CD8-positive, alpha-beta memory T cell (primary cell): ENCODE results near the gene GRID2. TPM values are rescaled to one million over a fixed set of nuclear protein-coding genes. Genes with fewer than 3 reads are reported as not detected.
"Not testable (repeated sequence)": the region's sequence is repeated elsewhere in the genome, so short reads cannot be mapped to it uniquely, and the experiment has no call there.

ENCODE experiments used
- CTCF ChIA-PET: fragments of 350-600 bp; sonication (Branson Sonifier 250); formaldehyde crosslinking; loops from one replicate; lab custom pipeline; 2021; ENCODE audit warnings: antibody characterized with exemption; lab: Charles Lee
- POLR2A ChIA-PET: fragments of 350-600 bp; sonication (Branson Sonifier 250); formaldehyde crosslinking; loops from one replicate; lab custom pipeline; 2021; ENCODE audit warnings: antibody characterized with exemption; lab: Charles Lee
- DNase-seq, 5 donors: peaks; one replicate each; pipeline versions ENCODE4 v3.0.0 to v3.0.0-alpha.2; 2020 to 2022; ENCODE audit warnings: mixed read lengths in 1 of 5
- H3K27ac ChIP-seq: one replicate; pipeline ENCODE4 v1.7.0; 2013; ENCODE audit warnings: low read depth, mild to moderate bottlenecking, low read length, moderate library complexity
- H3K27me3 ChIP-seq: 2 replicates; pipeline ENCODE4 v1.7.0; 2013; ENCODE audit warnings: low read length, mild to moderate bottlenecking; ENCODE audit not compliant: insufficient read depth, poor library complexity, severe bottlenecking
- H3K36me3 ChIP-seq: 2 replicates; pipeline ENCODE4 v1.7.0; 2013; ENCODE audit warnings: mild to moderate bottlenecking, low read length, moderate library complexity; ENCODE audit not compliant: insufficient read depth
- H3K4me1 ChIP-seq: 2 replicates; pipeline ENCODE4 v1.7.0; 2013; ENCODE audit warnings: mild to moderate bottlenecking, low read length, moderate library complexity; ENCODE audit not compliant: insufficient read depth
- H3K4me3 ChIP-seq: 2 replicates; pipeline ENCODE4 v1.7.0; 2013; ENCODE audit warnings: mild to moderate bottlenecking, low read length
- H3K9me3 ChIP-seq: 2 replicates; pipeline ENCODE4 v1.7.0; 2013; ENCODE audit warnings: mild to moderate bottlenecking, low read length
- H3K27ac Mint-ChIP-seq, 8 donors: one replicate each; pipeline ENCODE4 v1.8.0; 2020 to 2021; ENCODE audit warnings: mixed read lengths in 8 of 8, mild to moderate bottlenecking in 6 of 8, inconsistent platforms in 3 of 8, moderate library complexity in 3 of 8
- H3K27me3 Mint-ChIP-seq, 2 donors: one replicate each; pipeline ENCODE4 v1.8.0; 2020 to 2021; ENCODE audit warnings: mixed read lengths in 2 of 2, mild to moderate bottlenecking in 1 of 2, moderate library complexity in 1 of 2
- H3K36me3 Mint-ChIP-seq, 3 donors: one replicate each; pipeline ENCODE4 v1.8.0; 2020 to 2021; ENCODE audit warnings: mixed read lengths in 3 of 3, inconsistent platforms in 1 of 3, mild to moderate bottlenecking in 1 of 3
- H3K4me1 Mint-ChIP-seq, 3 donors: one replicate each; pipeline ENCODE4 v1.8.0; 2020 to 2021; ENCODE audit warnings: mixed read lengths in 3 of 3, inconsistent platforms in 1 of 3, mild to moderate bottlenecking in 1 of 3
- H3K4me3 Mint-ChIP-seq, 7 donors: one replicate each; pipeline ENCODE4 v1.8.0; 2020 to 2021; ENCODE audit warnings: mixed read lengths in 7 of 7, mild to moderate bottlenecking in 6 of 7, moderate library complexity in 4 of 7, inconsistent platforms in 2 of 7
- H3K9me3 Mint-ChIP-seq, 5 donors: one replicate each; pipeline ENCODE4 v1.8.0; 2020 to 2022; ENCODE audit warnings: mixed read lengths in 5 of 5, mild to moderate bottlenecking in 3 of 5, moderate library complexity in 2 of 5, inconsistent platforms in 1 of 5
- polyA plus RNA-seq: library from polyadenylated mRNA; unstranded; fragments of 300-500 nt; fragmentation: Illumina TruSeq; gene quantifications from one replicate; pipeline ENCODE4 v1.2.3, GENCODE V29; 2021
- total RNA-seq, 2 experiments: library from RNA; stranded (reverse); gene quantifications; one replicate each; pipeline ENCODE4 v1.2.3, GENCODE V29; 2021

The GRID2 gene
- total and polyA plus RNA-seq, 3 experiments from 2014 or later = not detected

GRCh38 chr4:92403525-92403924 is 99.8 kb downstream of the GRID2 start:
- H3K27me3 Mint-ChIP-seq, H3K36me3 Mint-ChIP-seq, CTCF ChIA-PET, H3K9me3 ChIP-seq, H3K27ac Mint-ChIP-seq, H3K27me3 ChIP-seq, DNase-seq, H3K27ac ChIP-seq, H3K4me3 ChIP-seq, H3K4me1 ChIP-seq, H3K4me3 Mint-ChIP-seq, POLR2A ChIA-PET, H3K36me3 ChIP-seq, H3K4me1 Mint-ChIP-seq: not testable (repeated sequence)
- H3K9me3 Mint-ChIP-seq = peaks cover under 1 to 19% (median 5%) of the 10 kb centered on the region in 5 donors

GRCh38 chr4:92406488-92406887 is 102.7 kb downstream of the GRID2 start:
- H3K4me3 ChIP-seq = no peak overlapping the region
- no peak overlapping the region for H3K27ac ChIP-seq
- ChIA-PET POLR2A (no interaction called here), CTCF (no interaction called here)
- no peaks in the 10 kb centered on the region for H3K4me1 ChIP-seq
- Mint-ChIP-seq H3K4me3 (no peak overlapping the region), H3K36me3 (no peaks in the 10 kb centered on the region), H3K27ac (no peak overlapping the region), H3K27me3 (no peaks in the 10 kb centered on the region), H3K4me1 (no peaks in the 10 kb centered on the region), H3K9me3 (peaks cover 3 to 24% (median 7%) of the 10 kb centered on the region in 5 donors)
- H3K9me3 ChIP-seq = no peaks in the 10 kb centered on the region
- H3K27me3 ChIP-seq = no peaks in the 10 kb centered on the region
- DNase-seq = no peak
- no peaks in the 10 kb centered on the region for H3K36me3 ChIP-seq

DNA sequence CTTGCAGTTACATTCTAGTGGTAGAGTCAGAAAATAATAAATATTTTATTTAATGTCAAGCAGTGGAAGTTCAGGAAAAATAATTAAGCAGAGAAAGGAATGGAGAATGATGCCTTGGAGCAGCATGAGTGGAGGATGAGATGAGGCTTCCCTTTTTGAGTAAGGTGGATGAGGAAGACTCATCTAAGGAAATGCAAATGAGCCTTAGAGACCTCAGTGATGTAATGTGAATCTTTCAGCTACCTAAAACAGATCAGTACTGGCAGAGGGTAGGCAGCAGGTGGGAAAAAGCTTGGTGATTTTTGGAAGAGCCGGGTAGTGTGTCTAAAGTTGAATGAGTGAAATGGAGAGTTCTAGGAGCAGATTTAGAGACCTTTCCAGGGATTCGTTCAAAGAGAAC is 118.2 kb downstream of the GRID2 start:
- ChIA-PET CTCF (no interaction called here), POLR2A (no interaction called here)
- Histone ChIP-seq H3K36me3 (no peaks in the 10 kb centered on the region), H3K4me1 (no peaks in the 10 kb centered on the region), H3K27ac (no peak overlapping the region), H3K9me3 (no peaks in the 10 kb centered on the region), H3K27me3 (no peaks in the 10 kb centered on the region), H3K4me3 (no peak overlapping the region)
- no peak overlapping the region for H3K27ac Mint-ChIP-seq
- no peak overlapping the region for H3K4me3 Mint-ChIP-seq
- H3K36me3 Mint-ChIP-seq = no peaks in the 10 kb centered on the region
- no peaks in the 10 kb centered on the region for H3K4me1 Mint-ChIP-seq
- peaks cover 0 to 20% (median 4%) of the 10 kb centered on the region in 5 donors for H3K9me3 Mint-ChIP-seq
- H3K27me3 Mint-ChIP-seq = no peaks in the 10 kb centered on the region
- DNase-seq = no peak

DNA sequence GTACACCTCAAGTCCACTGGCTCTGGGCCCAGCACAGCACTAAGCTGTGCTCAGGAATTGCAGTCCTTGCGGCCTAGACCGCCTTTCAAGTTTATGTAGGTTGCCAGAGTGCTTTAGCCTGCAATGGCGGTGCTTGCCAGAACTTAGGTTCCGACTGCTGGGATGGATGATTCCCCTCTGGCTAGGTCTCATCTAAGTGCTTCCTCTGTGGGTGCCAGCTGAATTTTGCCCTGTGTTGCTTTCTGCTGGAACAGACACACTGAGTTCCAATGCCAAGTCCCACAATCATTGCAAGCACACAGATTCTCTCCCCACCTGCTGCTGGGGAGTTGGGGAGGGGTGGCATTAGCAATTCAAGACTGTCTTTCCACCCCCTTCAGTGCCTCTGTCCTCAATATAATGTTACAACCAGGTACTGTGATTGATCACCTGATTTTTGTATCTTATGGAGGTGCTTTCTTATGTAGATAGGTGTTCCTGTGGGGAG is 129.5 kb downstream of the GRID2 start:
- Mint-ChIP-seq H3K36me3 (no peaks in the 10 kb centered on the region), H3K4me1 (no peaks in the 10 kb centered on the region), H3K27me3 (no peaks in the 10 kb centered on the region), H3K9me3 (peaks cover 2 to 23% (median 5%) of the 10 kb centered on the region in 5 donors), H3K4me3 (no peak overlapping the region), H3K27ac (no peak overlapping the region)
- Histone ChIP-seq H3K4me3 (no peak overlapping the region), H3K36me3 (no peaks in the 10 kb centered on the region), H3K4me1 (no peaks in the 10 kb centered on the region), H3K27ac (no peak overlapping the region), H3K27me3 (no peaks in the 10 kb centered on the region), H3K9me3 (no peaks in the 10 kb centered on the region)
- no peak for DNase-seq
- CTCF ChIA-PET = interaction anchor here (0.7 kb wide), 1 partner anchor 13 kb away, joined by 3 read pairs; no protein-coding TSS in a partner anchor
- POLR2A ChIA-PET = no interaction called here

DNA sequence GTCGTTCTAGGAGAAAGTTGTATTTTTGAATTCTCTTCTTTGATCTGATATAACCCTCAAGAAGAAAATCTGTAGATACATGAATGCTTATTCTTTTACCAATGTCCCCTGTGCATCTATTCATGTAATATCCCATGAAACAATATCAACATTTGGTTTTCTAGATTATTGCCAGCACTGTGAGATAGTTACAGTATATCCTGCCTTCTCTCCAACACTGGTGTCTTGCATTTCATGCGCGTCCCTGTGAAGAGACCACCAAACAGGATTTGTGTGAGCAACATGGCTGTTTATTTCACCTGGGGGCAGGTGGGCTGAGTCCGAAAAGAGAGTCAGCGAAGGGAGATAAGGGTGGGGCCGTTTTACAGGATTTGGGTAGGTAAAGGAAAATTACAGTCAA is 135.0 kb downstream of the GRID2 start:
- H3K27ac Mint-ChIP-seq = peak overlapping the region in 1 of 8 donors; percentile 1
- H3K4me1 ChIP-seq, CTCF ChIA-PET, H3K36me3 Mint-ChIP-seq, H3K27me3 Mint-ChIP-seq, H3K27me3 ChIP-seq, H3K4me1 Mint-ChIP-seq, H3K9me3 ChIP-seq, H3K4me3 Mint-ChIP-seq, POLR2A ChIA-PET, DNase-seq, H3K36me3 ChIP-seq, H3K27ac ChIP-seq, H3K4me3 ChIP-seq: not testable (repeated sequence)
- peaks cover 0 to 14% (median 12%) of the 10 kb centered on the region in 5 donors for H3K9me3 Mint-ChIP-seq

- H3K27ac Mint-ChIP-seq, H3K36me3 ChIP-seq, H3K4me1 ChIP-seq, H3K27me3 Mint-ChIP-seq, H3K4me1 Mint-ChIP-seq, DNase-seq, H3K4me3 Mint-ChIP-seq, H3K27me3 ChIP-seq, CTCF ChIA-PET, H3K4me3 ChIP-seq, POLR2A ChIA-PET, H3K27ac ChIP-seq, H3K9me3 ChIP-seq, H3K36me3 Mint-ChIP-seq: not testable (repeated sequence)
- peaks cover 0 to 18% (median 8%) of the 10 kb centered on the region in 5 donors for H3K9me3 Mint-ChIP-seq
These were observed 138.4 kb downstream of the GRID2 start for GRCh38 chr4:92442131-92442530.

DNA sequence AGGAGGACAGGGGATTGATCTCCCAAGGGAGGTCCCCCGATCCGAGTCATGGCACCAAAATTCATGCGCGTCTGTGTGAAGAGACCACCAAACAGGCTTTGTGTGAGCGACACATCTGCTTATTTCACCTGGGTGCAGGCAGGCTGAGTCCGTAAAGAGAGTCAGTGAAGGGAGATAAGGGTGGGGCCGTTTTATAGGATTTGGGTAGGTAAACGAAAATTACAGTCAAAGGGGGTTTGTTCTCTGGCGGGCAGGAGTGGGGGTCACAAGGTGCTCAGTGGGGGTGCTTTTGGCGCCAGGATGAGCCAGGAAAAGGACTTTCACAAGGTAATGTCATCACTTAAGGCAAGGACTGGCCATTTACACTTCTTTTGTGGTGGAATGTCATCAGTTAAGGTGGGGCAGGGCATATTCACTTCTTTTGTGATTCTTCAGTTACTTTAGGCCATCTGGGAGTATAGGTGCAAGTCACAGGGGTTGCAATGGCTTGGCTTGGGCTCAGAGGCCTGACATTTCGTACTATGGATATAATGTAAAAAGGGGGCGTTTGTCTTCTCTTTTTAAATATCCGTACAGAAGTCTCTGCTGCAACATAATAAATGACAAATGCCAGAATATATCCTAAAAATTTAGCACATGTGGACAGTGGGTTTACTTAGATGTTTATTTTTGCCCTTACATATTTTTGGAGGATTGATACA is 140.5 kb downstream of the GRID2 start:
- CTCF ChIA-PET, DNase-seq, H3K4me3 ChIP-seq, H3K4me1 ChIP-seq, H3K4me3 Mint-ChIP-seq, H3K27ac Mint-ChIP-seq, H3K36me3 Mint-ChIP-seq, H3K4me1 Mint-ChIP-seq, H3K27me3 Mint-ChIP-seq, H3K27me3 ChIP-seq, POLR2A ChIA-PET, H3K27ac ChIP-seq, H3K9me3 ChIP-seq, H3K36me3 ChIP-seq: not testable (repeated sequence)
- peaks cover 0 to 18% (median 3%) of the 10 kb centered on the region in 5 donors for H3K9me3 Mint-ChIP-seq

DNA sequence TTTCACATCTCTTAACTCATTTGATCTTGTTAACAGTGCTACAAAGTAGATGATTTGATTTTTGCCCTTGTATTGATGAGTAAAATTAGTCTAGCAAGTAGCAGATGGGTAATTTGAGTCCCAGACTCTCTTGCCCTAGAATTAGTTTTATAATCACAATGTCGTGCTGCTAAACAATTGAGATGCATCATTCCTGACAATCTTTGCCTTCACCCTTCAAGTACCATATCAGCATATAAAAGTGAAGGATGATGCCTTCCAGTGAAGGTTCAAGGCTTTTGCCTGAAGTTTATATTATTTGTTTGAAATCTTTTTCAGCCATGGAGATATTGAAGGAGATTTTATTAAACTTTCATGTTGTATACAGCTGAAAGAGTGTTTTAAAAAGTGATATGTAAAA is 141.4 kb downstream of the GRID2 start:
- Mint-ChIP-seq H3K9me3 (peaks cover 0 to 18% (median 3%) of the 10 kb centered on the region in 5 donors), H3K27me3 (no peaks in the 10 kb centered on the region), H3K36me3 (no peaks in the 10 kb centered on the region), H3K4me1 (no peaks in the 10 kb centered on the region), H3K4me3 (no peak overlapping the region), H3K27ac (no peak overlapping the region)
- H3K4me1 ChIP-seq = no peaks in the 10 kb centered on the region
- H3K27ac ChIP-seq = no peak overlapping the region
- H3K9me3 ChIP-seq = no peaks in the 10 kb centered on the region
- DNase-seq = no peak
- CTCF ChIA-PET = no interaction called here
- no peak overlapping the region for H3K4me3 ChIP-seq
- H3K27me3 ChIP-seq = no peaks in the 10 kb centered on the region
- POLR2A ChIA-PET = no interaction called here
- H3K36me3 ChIP-seq = no peaks in the 10 kb centered on the region
